SK-N-MC (cell line): ENCODE data around the gene PLBD2.

Experiments
- DNase-seq: peaks from one replicate; pipeline ENCODE4 v3.0.0-alpha.2; 2011; ENCODE audit warnings: low read depth, low spot score
- H3K27ac ChIP-seq: fragments of 200-600 bp; sonication (generic); 2 replicates; pipeline ENCODE4 v1.5.1; 2016; ENCODE audit warnings: mixed run types
- H3K36me3 ChIP-seq: fragments of 200-600 bp; sonication (generic); 2 replicates; pipeline ENCODE4 v1.6.1; 2017; ENCODE audit warnings: antibody characterized with exemption, low read length, mixed read lengths; ENCODE audit not compliant: insufficient read depth
- H3K4me3 ChIP-seq: fragments of 200-600 bp; sonication (generic); 2 replicates; pipeline ENCODE4 v1.5.1; 2016
- H3K9ac ChIP-seq: fragments of 200-600 bp; sonication (generic); 2 replicates; pipeline ENCODE4 v1.8.0; 2017; ENCODE audit warnings: mixed run types, mixed read lengths; ENCODE audit not compliant: insufficient read length
- H3K9me3 ChIP-seq: fragments of 200-600 bp; sonication (generic); 2 replicates; pipeline ENCODE4 v1.6.1; 2017; ENCODE audit warnings: low read depth, mild to moderate bottlenecking, antibody characterized with exemption, low read length, moderate library complexity, mixed read lengths
- EZH2 ChIP-seq: fragments of 200-600 bp; sonication (generic); IDR thresholded peaks from one replicate; pipeline ENCODE4 v1.6.1; 2017; ENCODE audit warnings: antibody characterized with exemption
- FOXP2 ChIP-seq: optimal IDR thresholded peaks from 2 replicates; pipeline ENCODE3; 2011; ENCODE audit warnings: mild to moderate bottlenecking, moderate library complexity; ENCODE audit not compliant: insufficient read depth; ENCODE audit errors: extremely low read length, control extremely low read depth
- POLR2AphosphoS5 ChIP-seq: IDR thresholded peaks from 2 replicates; pipeline ENCODE4 v1.6.1; 2012; ENCODE audit warnings: mild to moderate bottlenecking, low read depth, low read length, borderline replicate concordance

PLBD2 gene

DNA sequence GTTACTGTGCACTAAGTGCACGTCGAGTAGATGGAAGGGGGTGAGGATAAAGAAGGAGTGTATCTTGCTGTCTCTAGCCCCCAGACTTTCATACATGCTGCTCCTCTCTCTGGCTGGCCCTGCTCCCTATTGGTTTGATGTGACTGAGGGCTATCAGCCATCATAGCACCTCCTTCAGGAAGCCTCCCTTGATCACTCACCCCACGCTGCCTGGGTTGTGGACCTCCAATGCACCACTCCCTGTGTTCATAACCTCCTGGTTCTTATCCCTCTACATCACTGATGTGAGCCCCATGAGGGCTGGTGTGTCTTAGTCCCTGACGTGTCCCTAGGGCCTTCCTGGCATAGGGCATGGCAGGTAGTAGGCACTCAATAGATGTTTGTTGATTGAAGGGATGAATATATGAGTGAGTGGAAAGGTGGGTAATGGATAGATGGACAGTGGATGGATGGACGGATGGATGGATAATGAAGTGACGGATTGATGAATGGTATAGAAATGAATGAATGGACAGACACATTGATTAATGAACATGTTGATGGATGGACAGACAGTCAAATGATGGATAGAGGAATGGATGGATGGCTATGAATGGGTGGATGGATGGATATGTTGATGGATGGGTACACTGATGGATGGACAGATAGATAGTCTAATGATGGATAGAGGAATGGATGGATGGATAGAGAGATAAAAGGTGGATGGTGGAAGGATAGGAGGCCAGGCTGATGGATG lies 78.8 kb downstream of the PLBD2 start:
- no peaks in the 10 kb centered on the region for H3K36me3 ChIP-seq
- H3K9ac ChIP-seq: no peak overlapping the region
- no peak for DNase-seq
- H3K27ac ChIP-seq: no peak overlapping the region
- TF ChIP-seq EZH2 (no peak), FOXP2 (no peak), POLR2AphosphoS5 (no peak)
- H3K4me3 ChIP-seq: no peak overlapping the region
- no peaks in the 10 kb centered on the region for H3K9me3 ChIP-seq

DNA sequence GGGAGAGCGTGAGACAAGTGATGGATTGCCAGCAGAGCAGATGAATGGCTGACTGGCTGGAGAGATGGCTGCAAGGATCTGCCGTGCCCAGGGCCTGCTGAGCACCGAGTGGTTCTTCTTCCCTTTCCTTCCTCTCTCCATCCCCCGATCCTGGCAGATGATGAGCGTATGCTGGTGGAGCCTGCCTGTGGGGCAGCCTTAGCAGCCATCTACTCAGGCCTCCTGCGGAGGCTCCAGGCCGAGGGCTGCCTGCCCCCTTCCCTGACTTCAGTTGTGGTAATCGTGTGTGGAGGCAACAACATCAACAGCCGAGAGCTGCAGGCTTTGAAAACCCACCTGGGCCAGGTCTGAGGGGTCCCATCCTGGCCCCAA lies 79.3 kb downstream of the PLBD2 start:
- no peak overlapping the region for H3K9ac ChIP-seq
- no peaks in the 10 kb centered on the region for H3K36me3 ChIP-seq
- H3K27ac ChIP-seq: no peak overlapping the region
- H3K9me3 ChIP-seq: no peaks in the 10 kb centered on the region
- no peak overlapping the region for H3K4me3 ChIP-seq
- no peak for TF ChIP-seq FOXP2
- TF ChIP-seq POLR2AphosphoS5: no peak
- no peak for TF ChIP-seq EZH2
- no peak for DNase-seq

- no peak for TF ChIP-seq POLR2AphosphoS5
- TF ChIP-seq FOXP2: no peak
- TF ChIP-seq EZH2: no peak
- DNase-seq: no peak
- H3K4me3 ChIP-seq: no peak overlapping the region
- H3K9me3 ChIP-seq: no peaks in the 10 kb centered on the region
- no peak overlapping the region for H3K9ac ChIP-seq
- no peak overlapping the region for H3K27ac ChIP-seq
- no peaks in the 10 kb centered on the region for H3K36me3 ChIP-seq
Observed at GRCh38 chr12:113438523-113439300, 80.3 kb downstream of the PLBD2 start.

DNA sequence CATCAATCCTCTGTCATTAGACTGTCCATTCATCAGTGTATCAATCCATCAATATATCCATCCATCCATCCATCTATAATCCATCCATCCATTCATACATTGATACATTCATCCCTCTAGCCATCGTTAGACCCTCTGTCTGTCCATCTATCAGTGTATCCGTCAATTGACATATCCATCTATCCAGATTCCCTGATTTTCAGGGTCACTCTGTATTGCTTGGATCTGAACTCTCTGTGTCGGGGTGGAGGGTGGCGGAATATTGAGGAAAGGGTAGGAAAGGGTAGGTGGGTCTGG lies 80.9 kb downstream of the PLBD2 start:
- no peak overlapping the region for H3K27ac ChIP-seq
- no peaks in the 10 kb centered on the region for H3K9me3 ChIP-seq
- no peak for DNase-seq
- no peak overlapping the region for H3K4me3 ChIP-seq
- no peak overlapping the region for H3K9ac ChIP-seq
- TF ChIP-seq POLR2AphosphoS5 (no peak), FOXP2 (no peak), EZH2 (no peak)
- H3K36me3 ChIP-seq: no peaks in the 10 kb centered on the region

- no peak for DNase-seq
- H3K27ac ChIP-seq: no peak overlapping the region
- TF ChIP-seq EZH2: no peak
- no peak for TF ChIP-seq FOXP2
- no peak for TF ChIP-seq POLR2AphosphoS5
- no peaks in the 10 kb centered on the region for H3K36me3 ChIP-seq
- H3K9me3 ChIP-seq: no peaks in the 10 kb centered on the region
- no peak overlapping the region for H3K4me3 ChIP-seq
- H3K9ac ChIP-seq: no peak overlapping the region
Observed at GRCh38 chr12:113439606-113440030, 81.2 kb downstream of the PLBD2 start.

DNA sequence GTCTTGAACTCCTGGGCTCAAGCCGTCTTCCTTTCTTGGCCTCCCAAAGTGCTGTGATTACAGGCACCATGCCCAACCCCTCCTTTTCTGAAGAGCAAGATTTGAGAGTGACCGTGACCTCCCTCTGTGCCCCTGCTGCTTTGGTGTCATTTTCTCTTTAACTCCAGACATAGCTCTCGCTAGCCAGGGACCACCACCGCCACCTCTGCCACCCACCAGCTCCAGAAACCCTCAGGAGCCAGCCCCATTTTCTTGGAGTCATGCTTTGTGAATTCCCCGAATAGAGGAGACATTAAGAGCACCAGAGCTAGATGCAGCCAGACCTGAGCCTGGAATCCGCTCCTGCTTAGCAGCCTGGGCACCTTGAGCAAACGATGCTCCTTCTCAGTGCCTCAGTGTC lies 81.9 kb downstream of the PLBD2 start:
- DNase-seq: no peak
- H3K36me3 ChIP-seq: no peaks in the 10 kb centered on the region
- no peaks in the 10 kb centered on the region for H3K9me3 ChIP-seq
- H3K9ac ChIP-seq: no peak overlapping the region
- H3K27ac ChIP-seq: no peak overlapping the region
- TF ChIP-seq FOXP2 (no peak), EZH2 (no peak), POLR2AphosphoS5 (no peak)
- H3K4me3 ChIP-seq: no peak overlapping the region
